ENCODE results near the gene RIN3.

GRCh38 chr14:92702441-92702918 lies 188.9 kb downstream of the RIN3 start:
- no peak for TF ChIP-seq CTCF (conservative IDR thresholded peaks at IDR 0.05; ENCODE audit: low read depth, low read length)
- no peak for TF ChIP-seq EZH2phosphoT487 (IDR thresholded peaks at IDR 0.05; ENCODE audit: borderline replicate concordance, low read length)
- no peak for TF ChIP-seq EZH2 (IDR thresholded peaks at IDR 0.05; ENCODE audit: low read length, unreplicated experiment)

Data from PC-3 (cell line).